T-helper 9 cell (primary cell): ENCODE measurements around the gene PKNOX2.

Experiments
- DNase-seq: peaks from one replicate; pipeline ENCODE4 v3.0.0-alpha.2; 2020

PKNOX2 gene

DNA sequence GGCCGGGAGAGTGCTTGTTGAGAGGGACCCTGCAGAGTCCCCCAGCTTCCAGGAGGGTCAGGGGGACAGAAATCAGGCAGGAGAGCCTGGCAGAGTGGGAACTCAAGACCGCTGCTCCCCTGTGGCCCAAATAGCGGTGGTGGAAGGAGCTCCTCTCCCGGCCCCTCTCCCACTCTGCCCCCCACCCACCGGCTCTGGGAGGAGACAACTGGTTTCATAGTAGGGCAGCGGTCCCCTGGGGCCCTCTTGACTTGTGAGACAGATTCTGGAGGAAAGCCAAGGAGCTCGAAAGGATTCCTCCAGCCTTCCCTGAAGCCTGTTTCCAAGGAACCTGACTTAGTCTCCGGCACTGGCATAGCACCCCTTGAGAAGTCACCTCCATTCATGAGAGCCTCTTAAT is 10.1 kb downstream of the PKNOX2 start:
- no peak for DNase-seq

DNA sequence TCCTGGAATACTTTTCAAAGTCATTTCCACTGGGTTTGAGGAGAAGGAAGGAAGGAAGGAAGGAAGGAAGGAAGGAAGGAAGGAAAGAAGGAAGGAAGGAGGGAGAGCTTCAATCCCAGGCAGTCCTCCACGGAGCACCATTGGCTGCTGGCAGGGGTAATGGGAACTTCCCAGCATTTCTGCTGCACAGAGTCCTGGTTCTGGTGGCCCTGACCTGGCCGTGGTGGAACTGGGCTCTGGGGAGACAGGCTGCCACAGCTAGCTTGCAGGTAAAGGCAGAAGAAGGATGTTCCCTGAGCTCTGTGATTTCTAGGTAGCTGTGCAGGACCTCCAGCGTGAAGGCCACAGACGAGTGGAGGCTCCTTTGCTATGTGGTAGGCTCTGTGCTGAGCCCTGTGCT is 10.6 kb downstream of the PKNOX2 start:
- DNase-seq = no peak

DNA sequence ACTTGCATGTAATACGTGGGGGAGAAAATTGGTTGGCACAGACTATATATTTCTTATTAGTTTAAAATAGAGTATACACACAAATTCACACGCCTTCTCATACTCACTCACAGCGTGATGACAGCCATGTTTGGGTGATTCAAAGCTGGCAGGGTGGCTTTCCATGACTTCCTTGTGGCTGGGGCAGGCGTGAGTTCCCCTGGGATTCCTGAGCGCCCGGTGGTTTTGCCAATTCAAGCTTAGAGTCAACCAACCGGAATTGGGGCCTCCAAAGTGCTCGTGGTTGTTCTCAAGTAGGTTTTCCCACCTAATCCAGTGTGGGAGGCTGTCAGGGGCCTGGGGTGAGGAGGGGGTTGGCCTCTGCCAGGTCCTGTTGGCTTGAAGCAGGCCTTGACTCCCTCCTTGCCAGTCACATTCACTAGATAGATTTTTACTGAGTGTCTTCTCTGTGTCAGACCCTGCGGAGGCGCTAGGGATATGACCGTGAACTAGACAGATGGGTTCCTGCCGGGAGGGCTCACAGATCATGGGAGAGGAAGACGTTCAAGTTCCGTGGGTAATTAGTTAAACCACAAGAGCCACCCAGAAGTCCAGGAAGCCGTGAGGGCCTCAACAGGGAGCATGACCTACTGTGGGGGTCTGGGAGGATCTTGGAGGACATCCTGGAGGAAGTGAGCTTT is 11.5 kb downstream of the PKNOX2 start:
- no peak for DNase-seq

DNA sequence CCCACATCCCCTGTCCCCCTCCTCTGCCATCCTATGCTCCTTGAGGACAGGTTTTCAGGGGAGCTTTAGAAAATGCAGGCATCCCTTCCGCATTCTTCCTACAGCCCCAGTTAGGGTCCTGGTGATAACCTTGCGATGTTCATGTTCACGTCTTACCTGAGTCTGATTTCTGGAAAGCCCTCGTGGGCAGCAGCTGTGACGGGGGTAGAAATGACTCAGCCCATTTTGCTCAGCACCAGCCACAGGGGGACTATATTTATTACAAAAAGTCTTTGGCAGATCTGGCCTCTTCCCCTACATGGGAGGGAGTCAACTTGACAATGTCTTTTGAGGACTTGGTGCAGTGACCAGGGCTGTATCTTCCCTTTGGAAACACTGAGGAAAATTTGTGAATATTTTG is 12.3 kb downstream of the PKNOX2 start:
- DNase-seq = no peak

DNA sequence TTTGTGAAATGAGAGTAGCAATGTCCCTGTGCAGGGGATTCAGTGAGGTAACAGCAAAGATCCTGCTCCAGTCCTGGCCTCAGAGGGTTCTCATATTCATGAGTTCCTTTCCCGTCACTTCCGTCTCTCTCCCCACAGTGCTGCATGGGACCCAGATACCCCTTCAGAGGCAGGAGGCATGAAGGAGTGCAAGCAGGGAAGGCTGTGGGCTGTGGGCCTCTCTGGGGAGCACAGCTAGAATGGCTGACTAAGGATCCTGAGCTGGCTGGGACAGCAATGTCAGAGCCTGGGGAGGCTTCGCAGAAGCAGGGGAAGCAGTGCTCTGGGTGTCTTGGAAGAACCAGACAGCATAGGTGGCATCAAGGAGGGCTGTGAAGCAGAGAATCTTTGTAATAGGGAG is 13.0 kb downstream of the PKNOX2 start:
- DNase-seq = no peak

DNA sequence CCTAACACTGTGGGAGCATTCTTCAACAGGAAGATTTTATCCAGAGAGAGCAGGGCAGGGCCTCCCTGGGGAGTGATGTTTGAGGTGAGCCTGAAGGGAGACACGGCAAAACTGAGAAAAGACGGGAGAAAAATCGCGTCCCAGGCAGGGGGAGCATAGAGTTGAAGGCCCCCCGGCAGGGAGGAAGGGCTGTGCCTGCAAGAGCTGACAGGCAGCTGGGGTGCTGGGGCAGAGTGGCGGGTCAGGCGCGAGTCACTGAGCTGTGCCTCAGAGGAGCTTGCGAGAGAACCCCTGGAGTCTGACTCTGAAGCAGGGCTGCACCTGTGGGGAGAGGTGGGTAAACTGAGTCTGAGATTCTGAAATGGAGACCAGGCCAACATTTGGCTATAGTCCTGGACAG is 14.8 kb downstream of the PKNOX2 start:
- no peak for DNase-seq

DNA sequence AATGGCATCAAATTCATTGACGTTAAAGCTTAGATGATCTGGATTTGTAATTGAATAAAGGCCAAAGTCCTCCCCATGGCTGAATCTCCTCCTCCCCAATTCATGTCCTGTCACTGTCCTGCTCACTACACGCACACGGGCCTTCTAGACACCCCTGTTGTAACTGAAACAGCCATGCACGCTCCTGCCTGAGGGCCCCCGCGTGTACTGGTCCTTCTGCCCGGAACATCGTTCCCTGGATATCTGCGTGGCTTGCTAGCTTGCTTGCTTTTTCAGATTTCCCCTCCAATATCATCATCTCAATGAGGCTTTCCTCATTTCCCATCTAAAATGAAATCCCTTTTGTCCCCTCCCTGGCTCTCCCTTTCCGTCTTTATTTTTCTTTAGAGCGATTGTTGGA is 15.3 kb downstream of the PKNOX2 start:
- DNase-seq = no peak

DNA sequence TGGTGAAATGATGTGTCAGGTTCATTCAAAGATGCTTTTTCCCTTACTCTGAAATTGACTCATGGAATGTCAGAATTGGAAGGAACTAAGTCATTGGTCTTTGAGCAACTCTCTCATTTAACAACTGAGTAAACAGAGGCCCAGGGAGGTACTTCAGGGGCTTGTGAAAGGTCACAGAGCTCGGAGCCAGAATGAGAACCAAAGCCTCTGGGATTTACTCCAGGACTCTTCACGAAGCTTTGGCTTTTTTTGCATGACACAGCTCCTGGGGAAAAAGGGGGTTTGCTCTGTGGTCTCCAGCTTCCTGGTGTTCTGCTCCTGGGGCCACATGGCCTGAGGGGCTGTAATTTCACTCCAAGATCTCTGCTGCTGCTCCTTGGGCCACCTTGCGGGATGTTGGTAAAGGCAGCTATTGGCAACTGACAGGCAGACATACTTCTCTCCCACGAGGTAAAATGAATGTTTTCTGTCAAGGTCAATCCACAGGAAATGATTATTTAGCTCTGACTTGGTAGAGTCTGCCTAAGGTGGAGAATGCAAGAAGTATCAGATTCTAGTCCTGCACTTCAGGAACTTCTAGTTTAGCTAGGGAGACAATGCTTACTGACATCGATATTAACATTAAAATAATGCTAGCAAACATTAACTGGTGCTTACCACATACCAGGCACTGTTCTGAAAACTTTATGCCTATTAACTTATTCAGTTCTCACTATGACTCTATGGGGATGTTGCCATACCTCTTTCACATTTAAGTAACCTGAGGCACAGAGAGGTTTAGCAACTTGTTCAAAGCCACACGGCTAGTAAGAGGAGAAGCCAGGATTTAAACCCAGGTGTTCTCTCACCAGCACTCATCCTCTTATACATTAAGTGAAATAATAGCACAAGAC is 16.1 kb downstream of the PKNOX2 start:
- no peak for DNase-seq

DNA sequence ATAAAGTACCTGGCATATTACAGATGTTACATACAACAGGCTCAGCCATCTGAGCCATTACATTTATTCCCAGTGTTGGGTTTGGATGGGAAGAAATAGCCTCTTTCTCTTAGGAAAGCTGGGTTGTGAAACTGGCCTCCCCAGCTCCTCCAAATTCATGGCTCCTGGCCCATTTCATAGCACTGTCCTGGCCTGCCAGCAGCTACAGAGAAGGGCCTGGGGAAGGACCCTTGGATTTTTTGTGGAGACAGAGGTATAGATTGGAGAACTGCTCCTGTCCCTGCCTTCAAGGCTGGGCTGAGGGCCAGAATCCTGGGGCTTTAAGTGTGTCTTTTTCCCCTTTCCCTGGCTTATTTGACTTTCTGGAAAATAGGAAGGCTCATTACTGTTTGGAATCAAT is 18.0 kb downstream of the PKNOX2 start:
- no peak for DNase-seq

DNA sequence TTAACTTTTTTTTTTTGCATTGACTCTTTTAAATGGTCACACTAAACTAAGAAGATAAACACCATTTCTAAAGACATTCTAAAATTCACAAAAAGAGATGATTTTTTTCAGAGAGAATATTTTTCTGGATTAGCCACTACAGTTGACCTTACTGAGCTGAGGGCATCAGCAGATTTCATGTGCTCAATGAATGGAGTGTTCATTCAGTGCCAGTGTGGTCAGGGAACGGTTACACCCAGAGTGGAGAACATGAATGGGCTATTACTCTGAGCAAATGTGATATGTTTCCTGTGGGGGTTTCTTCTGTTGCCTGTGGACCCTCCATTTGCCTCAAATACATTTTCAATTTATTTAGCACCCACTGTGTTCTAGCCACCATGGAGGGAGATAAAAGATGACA is 19.1 kb downstream of the PKNOX2 start:
- DNase-seq = no peak

DNA sequence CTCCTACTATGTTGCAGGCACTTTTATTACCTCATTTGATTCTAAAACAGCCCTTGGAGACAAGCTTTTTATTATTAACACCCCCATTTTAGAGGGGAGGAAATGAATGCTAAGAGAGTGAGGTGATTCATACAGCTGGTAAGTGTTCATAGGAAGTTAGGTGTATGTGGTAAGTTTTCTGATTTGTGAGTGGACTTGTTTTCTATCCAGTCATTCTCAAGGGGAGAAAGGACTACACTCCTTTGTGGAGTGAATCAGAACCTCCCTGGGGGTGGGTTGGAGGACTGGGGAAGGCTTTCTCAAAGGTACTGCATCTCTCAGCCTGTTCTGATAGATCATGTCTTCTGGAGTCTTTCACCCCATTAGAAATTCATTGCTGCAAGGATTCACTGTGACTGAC is 23.5 kb downstream of the PKNOX2 start:
- no peak for DNase-seq

DNA sequence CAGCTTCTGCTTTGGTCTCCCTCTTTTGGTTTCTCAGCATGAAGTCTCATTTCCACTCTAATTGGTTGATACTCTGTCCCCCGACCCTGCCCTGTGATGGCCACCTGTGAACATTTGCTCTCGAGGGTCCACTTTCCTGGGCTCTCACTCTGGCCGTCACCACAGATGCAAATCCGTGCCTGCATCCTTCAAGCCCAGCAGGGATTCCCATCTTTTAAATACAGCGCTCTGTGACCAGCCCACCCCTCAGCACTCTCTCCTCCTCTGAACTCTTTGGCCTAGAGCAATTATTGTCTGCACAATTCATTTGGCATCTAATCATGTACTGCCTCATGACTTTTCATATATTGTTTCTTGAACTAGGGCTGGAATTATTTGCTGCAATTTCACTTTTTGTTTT is 26.0 kb downstream of the PKNOX2 start:
- no peak for DNase-seq

DNA sequence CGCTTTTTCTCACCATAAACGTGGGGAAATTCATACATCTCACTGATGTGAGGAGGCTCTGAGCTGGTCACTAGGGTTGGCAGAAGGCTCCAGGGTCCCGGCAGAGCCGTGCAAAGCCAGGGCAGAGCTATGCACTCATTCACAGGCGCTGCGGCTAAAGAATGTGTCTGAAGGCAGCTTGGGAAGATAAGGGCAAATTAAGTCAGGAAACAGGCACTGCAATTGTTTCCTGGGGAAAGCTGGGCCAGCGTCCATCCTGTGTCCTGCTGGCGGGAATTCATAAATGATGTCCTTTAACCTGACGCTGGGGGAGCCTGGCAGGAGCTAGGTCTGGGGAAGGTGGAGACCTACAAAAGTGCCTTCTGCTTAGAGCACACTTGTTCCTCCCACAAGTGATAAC is 27.6 kb downstream of the PKNOX2 start:
- DNase-seq = no peak

DNA sequence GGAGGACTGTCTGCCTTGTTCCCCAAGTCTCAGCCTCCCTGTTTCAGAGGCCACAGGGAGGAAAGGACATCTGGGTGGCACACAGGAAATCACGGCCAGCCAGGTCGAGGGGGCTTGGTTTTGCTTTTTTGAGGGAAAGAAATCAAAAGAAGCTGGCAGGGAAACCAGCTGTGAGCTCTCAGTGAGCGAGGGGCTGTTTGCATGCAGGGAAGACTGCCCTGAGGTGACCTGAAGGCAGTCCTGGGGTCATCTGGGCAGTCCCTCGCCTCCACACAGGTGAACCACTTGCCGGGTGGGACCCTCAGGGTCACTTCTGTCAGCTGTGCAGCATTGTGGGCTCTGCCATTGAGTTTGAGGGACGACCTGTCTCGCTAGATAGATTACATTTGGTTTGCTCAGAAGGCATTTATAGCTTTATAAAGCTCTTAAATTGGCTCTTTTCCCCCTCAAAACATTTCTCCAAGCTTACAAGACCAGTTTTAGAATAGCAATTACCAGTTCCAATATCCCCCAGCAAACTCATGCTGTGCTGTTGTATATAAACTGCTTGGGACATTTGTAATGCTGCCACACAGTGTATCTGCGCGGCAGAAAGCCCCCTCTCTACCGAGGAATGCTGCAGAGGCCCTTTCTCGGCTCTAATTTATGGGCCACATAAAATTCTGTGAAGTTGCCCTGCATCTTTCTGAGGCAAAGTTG is 28.3 kb downstream of the PKNOX2 start:
- no peak for DNase-seq

DNA sequence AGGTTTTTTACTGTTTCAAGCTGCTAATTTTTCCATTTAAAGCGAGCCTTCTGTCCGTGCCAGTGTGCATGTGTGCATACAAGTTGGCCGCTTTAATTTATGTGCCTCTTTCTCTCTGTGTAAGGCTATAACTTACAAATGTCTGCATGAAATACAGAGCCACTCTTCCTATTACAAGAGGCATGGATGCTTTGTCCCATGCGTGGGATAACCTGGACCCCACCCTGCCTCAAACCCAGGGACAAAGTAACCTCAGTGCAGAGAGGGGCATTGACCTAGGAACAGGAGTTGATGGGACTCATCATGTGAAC is 28.8 kb downstream of the PKNOX2 start:
- DNase-seq = no peak

DNA sequence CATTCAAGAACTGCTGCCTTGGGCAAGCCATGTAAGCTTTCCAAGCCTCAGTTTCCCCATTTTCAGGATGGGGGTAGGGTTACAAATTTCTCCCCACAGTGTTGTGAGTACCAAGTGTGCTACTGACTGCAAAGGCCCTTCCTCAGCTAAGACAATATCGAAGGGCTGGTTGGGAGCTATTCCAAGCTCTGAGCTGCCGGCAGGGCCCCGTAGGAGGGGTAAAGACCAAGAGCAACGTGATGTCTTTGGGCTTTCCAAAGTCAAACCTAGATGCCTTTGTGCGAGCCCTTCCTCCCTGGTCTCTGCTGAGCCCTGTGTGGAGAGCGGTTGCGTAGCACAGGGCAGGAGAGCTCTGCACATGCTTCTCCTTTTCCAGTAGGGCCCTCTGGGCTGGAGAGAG is 29.3 kb downstream of the PKNOX2 start:
- DNase-seq = no peak

DNA sequence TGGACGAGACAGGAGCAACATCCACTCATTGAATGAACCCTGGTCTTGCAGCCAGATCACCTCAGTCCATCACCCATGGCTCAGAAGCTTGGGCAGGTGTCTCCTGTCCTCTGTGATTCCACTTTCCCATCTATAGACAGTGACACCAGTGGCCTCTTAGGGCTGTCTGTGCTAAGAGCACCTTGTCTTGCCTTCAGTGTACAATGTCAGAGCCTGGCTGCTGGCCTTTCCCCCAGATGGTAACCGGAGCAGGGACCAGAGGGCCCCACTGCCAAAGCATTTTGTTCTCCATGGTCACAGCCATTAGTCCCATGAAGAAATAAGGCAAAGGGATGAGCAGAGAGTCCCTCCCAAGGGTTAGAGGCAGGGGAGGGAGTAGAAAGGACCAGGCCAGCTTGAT is 35.4 kb downstream of the PKNOX2 start:
- no peak for DNase-seq

DNA sequence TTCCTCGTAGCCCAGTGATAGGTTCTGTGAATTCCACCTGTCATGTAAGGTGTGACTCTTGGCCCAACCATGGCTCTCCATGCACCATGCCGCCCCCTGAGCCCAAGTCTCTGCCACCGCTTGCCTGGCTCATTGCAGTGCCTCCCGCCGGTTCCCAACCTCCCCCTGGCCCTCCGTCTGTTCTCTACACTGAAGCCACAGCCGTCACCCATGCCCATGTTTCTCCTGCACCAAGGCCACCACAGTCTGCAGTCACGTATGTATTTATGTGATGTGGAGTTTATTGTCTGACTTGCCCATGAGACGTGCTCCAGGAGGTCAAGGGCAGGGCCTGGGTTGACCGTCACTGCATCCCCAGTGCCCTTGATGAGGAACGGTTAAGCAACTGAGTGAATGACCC is 35.9 kb downstream of the PKNOX2 start:
- no peak for DNase-seq

DNA sequence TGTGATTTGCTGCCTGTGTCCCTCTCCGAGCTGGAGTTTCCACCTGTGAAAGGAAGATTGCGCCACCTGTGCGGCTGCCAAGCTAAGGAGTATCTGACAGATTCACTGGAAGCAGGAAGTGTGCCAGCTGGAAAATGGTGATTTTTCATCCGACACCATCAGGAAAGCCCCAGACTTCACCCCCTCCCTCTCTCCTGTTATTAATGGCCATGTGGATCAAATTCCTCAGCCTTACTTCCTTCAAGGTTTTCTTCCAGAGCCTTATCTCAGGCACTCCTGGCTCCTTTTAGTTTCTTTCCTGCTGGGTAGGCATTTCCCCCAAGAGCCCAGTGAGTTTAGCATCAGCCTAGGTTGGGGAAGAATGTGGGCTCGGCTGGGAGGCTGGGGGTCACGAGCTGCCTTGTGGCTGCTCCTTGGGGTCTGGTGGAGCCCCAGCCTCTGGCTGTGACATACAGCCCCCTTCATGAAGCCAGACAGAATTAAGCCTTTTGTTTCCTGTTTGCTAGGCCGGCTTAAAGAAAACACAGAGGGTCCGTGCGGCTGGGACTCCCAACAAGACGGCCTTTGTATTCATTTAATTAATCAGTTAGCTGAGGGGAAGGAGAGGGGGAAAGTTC is 37.1 kb downstream of the PKNOX2 start:
- no peak for DNase-seq

DNA sequence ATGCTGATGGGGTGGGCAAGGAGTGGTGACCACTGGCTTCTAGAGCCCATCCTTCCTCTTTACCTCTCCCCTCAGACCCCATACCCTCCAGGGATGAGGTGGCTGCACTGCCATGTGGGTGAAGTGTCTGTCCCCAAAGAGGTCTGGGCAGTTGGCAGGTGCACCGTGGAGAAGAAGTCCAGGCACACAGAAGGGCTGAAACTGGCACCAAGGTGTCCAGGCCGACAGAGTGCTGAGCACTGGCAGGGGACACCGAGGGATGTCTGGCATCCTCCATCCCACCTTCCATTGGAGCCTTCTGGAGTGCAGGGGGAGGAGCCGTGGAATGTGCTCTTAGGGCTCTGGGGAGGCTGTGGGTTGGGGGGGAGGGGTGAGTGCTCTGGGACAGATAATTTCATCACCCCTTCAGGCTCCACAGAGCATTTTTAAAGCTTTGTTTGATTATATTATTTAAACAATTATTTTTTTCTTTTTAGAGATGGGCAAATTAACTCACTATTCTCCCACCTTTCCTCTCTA is 37.9 kb downstream of the PKNOX2 start:
- DNase-seq = no peak

DNA sequence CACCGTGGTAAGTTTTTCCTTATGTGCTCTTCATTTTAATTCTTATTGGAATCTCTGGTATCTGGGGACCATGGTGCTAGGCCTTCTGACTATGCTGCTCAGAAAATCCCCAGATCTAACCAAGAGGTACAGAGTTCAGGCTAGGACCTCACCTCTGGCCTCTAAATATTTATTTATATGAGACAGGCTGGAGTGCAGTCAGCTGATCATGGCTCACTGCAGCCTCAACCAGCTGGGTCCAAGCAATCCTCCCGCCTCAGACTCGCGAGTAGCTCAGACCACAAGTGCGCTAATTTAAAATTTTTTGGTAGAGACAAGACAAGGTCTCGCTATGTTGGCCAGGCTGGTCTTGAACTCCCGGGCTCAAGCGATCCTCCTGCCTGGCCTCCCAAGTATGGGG is 38.4 kb downstream of the PKNOX2 start:
- no peak for DNase-seq

DNA sequence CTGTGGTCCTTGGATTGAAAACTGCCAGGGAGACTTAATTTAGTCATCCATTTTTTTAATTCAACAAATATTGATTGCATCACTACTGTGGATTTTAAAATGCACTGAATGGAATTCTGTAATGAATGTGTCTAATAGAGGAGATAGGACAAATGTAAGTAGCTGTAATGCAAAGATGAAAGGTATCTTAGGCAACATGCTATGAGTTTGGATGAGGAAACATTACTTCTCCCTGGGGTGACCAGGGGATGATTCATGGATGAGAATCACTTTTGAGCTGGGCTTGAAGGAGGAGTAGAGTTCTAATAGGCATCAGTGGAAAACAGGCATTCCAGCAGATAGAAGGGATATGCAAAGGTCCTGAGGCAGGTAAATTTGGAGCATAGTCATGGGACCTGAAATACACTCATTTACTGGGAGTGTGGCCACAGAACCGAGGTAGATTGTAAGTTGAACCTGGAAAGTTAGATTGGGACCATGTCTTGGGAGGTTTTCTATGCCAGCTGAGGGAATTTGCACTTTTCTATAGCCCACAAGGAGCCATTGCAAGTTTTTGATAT is 43.4 kb downstream of the PKNOX2 start:
- DNase-seq = no peak

DNA sequence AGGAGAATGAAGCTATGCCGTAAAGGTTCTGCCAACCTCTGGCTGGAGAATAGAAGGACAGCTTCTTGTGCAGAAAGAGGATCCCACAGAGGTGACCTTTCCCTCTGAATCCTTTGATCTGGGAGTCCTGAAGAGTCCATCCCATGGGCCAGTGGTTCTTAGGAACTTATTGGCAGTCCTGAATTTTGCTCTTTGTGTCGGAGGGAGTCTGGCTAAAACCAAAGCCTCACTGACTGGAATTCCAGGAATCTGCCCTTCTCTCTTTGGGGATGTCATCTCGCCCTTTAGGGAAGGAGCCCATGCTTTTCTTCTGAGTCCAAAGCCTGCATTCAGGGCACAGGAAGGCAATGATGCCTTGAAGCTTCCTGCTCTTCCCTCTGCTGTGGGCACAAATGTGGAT is 45.5 kb downstream of the PKNOX2 start:
- no peak for DNase-seq
